NCI-H510A (cell line): Measurements from ENCODE around the gene MARVELD1.
"Not testable (repeated sequence)": the region's sequence is repeated elsewhere in the genome, so short reads cannot be mapped to it uniquely, and the experiment has no call there.

Experiments used
- DNase-seq: peaks from one replicate; lab custom pipeline; 2025; lab: John Stamatoyannopoulos, UW

Gene MARVELD1

DNA sequence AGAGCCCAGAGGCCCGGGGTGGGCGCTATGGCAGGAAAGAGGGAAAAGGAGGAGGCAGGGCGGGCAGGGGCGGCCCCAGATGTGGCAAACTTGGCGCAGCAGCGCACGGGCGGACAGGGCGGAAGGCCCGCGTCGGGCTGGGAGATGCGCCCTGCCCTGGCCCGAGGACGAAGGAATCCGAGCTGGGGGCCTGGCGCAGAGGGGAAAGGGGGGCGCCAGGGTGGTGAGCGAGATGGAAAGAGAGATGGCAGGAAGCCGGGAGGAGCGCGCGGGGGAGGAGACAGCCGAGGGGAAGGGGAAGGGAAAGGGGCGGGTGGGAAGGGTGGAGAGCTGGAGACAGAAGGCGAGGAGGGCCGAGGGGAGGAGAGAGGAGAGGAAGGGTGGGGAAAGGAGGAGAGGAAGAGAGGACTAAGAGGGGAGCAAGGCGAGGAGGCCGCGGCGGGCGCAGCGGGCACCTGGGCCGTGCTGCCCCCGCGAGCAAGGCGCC is at the start of gene MARVELD1:
TSS of gene MARVELD1 (plus strand) at position 392 of the 487 bp plus-strand sequence. CDS start 147 bp downstream, outside the sequence.
- peak; percentile 54 for DNase-seq

DNA sequence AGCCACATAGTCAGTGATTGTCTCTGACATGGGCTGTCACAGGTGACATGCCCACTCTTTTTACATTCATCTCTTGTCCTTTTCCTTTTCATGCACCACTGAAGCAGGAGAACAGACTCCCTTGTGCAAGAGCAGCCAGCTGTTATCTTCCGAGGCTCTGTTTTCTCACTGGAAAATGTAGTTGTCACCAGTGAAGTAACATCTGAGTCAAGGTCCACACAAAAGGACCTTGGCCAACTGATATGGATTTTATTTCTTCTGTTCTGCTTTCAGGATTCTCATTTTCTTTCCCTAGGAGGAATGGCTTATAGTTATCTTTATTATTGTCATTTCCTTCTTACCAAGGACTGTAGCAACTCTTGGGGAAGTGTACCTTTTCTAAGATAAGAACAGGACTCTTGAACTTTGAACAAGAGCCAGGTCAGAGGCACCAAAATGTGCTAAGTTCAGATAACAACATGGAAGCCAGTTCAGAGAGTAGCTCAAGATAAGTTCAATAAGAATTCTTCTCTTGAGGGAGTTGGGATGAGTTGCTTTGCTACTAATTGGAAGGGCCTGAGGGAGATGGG is 49.2 kb upstream of the MARVELD1 start:
- no peak for DNase-seq

DNA sequence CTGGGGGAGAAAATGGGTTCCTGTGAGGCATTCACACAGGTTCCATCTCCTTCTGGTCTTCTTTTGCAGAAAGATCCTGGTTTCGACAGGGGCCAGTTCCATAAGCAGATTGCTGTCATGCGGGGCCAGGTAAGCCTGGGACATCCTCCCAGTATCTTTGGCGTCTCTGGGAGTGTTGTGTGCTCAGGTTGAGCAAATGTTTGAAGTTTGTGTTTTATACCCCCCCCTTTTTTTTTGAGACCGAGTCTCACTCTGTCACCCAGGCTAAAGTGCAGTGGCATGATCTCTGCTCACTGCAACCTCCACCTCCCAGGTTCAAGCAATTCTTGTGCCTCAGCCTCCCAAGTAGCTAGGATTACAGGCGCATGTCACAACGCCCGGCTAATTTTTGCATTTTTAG is 46.5 kb upstream of the MARVELD1 start:
- DNase-seq: no peak

DNA sequence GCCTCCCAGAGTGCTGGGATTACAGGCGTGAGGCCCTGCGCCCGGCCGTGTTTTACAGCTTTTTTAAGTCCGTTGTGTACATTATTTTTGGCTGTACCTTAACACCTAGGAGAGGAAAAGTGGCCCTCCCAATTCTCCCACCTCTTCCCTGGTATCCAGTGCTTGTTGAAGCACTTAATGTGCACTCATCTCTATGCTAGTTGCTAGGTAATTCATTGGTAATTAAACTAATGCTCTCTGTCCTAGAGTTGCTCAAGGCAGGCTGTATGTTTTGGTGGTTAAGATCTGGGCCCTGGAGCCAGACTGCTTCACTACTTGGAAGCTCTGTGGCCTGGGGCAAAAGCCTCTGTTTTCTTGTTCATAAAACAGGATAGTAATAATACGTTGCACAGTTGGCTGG is 46.1 kb upstream of the MARVELD1 start:
- no peak for DNase-seq

DNA sequence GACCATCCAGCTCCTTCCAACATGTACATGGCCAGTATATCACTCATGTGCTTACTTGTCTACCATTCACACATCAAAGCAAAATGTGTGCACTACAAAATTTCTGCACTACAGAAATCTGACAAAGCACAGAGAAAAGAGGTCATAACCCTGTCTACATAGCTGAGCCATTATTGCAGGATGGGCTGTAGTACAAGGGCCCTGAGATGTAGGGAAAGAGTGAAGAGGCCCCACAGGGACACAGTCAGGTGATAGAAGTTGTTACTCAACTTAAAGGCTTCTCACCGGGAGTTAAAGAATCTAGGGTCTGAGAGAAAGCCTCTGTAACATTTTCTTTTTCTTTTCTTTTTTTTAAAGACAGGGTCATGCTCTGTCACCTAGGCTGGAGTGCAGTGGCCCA is 44.0 kb upstream of the MARVELD1 start:
- no peak for DNase-seq

DNA sequence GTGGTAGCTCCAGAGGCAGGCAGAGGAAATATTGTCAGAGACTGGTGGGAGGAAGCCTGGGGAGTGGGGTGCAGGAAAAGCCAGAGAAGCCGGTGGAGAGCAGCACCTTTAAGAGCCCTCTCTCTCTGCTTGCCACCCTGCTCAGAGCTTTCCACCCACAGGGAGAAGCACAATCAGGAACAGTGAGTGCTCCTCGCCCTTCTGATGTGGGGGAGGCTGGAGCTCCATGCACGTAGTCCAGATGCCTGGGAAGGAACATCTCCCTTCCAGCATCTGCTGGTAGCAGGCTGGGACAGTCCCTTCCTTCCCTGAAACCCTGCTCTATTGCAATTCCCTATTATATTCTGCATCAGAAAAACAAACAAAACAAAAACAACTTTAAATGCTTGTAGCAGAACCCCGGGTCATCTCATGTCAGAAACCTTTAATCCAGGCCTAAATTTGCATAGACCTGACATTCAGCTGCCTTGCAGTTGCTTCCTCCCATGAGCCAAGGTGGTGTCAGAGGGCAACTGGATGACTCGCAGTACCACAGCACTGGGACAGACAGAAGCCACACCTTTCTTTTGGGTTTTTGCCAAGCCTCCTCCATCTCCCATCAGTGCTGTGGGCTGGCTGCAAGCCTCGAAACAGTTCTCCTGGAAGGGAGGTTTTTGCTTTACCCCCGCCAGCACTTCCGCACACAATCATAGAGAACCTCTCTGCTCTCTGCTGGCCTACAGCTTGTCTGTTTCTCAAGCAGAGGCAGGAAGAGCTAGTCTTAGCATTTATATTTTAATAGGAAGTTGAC is 39.6 kb upstream of the MARVELD1 start:
- no peak for DNase-seq

DNA sequence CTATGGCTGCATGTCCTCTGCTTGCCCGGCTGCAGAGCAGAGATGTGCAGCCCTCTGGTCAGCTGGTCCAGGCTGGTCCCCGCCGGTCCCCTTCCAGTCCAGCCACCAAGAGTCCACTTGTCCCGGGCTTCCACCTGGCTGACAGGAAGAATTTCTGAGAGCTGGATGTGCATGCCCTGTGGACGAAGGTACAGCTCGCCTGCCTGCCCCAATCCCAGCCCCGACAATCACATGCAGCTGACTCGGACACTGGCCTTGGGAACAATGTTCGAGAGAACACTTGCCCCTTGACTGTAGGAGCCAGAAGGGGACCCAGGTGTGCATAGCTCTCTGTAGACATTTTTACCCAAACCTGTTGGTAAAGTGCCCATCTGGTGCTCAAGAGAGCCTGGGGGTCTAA is 38.3 kb upstream of the MARVELD1 start:
- no peak for DNase-seq

DNA sequence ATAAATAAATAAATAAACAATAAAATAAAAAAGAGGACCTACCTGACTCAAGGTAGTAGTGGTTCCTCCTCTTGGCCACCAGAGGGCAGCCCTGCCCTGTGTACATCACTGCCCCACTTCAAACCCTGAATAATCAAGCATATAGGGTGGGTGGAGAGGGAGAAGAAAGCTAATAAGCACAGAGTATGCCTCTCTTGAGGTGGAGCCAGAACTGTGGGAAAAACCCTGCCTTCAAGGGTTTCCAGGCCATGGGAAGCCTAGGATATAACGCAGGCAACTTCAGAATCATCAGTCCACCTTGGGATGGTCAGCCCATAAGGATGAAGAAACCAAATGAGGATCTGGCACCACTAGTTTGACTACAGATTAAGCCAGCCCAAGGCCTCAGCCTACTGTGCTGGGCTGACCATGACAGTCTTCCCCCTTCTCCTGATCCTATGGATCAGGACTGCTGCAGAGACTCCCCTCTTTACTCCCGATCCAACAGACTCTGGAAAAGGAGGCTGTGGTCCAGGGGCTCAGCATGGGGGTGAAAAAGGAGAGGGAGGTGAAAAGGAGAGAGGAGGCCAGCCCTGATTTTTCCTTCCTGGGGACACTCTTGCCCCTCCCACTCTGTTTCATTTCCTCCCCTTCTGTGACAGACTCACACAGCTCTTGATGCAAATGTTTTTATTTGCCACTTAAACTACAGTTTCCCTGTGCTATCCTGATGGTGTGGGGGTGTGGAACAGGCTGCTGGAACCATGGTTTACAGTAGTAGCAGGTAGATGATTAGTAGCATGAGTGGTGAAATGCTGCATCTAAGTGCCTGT is 36.6 kb upstream of the MARVELD1 start:
- peak; percentile 24 for DNase-seq

DNA sequence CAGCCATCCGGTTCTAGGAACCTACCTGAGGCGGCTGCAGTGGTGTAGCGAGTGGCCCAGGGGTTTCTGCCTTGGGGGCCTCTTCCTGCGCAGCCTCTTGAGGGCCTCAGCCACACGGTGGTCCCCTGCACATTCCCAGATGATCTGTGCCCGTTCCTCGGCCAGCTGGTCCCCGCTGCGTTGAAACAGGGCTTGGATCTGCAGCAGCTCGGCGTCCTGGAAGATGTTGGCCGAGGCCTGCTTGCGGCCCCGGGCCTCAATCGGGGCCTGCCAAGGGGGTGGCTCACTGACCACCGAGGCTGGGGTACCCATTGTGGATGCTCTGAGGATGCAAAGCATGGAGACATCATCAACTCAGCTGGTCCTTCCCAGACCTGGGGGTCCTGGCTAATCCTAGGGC is 33.9 kb upstream of the MARVELD1 start:
- DNase-seq: no peak

DNA sequence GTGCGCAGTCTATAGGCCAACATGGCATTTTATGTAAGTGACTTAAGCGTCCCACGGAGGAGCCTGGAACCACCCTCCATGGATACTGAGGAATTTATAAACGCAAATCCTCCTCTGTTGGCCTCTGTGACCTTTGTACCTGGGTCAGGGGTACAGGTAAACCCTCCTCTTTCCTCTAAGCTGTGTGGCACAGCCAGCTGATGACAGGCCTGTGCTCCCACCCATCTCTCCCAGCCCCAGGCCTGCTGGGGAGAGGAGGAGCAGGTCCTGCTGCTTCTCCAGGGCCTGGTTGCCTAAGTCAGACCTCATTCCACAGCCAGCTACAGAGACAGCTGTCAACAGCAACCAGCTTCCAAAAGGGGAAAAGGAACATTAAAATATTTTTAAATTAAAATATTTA is 31.5 kb upstream of the MARVELD1 start:
- DNase-seq: no peak

DNA sequence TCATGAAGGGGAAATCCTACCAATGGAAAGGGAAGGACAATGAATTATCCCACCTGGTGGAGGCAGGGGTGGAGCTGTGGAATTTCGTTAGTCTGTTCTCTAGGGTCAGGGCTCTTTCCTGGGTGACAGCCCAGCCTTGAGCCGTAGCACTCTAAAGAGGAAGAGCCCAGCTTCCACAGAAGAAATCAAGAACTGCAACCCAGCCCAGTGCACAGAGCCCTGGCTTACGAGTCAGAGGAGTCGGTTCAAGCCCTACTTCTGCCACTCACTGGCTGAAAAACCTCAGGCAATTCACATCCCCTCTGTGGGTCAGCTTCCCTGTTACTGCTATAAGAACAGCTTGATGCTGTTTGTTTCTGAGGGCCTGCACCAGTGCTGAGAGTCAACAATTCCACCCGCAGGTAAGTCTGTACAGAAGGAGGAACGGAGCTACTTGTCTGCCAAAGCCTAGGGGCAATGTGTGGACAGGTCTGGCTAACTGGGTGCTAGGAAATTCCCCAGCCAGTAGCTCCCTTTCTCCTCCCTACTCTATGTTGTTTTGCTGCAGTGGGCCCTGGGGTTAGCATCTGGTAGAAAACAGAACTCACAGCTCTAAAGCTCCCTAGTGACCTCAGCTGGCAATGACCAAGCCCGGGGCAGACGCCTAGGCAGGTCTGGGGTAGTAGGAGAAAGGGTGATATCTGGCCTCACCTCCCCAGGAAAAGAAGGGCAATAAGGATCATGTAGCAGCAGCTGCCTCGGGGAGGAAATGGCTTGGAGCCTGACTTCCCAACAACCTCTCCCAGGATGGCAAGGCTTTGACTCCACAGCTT is 29.8 kb upstream of the MARVELD1 start:
- DNase-seq: no peak

DNA sequence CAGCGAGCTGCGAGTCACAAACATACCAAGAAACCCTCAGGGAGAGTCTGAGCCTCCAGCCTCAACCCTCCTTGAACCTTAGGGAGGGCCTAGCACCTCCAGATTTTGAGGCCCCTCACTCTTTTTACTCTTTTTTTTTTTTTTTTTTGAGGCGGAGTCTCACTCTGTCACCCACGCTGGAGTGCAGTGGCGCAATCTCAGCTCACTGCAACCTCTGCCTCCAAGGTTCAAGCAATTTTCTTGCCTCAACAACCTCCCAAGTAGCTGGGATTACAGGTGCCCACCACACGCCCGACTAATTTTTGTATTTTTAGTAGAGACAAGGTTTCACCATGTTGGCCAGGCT is 29.2 kb upstream of the MARVELD1 start:
- DNase-seq: not testable (repeated sequence)

DNA sequence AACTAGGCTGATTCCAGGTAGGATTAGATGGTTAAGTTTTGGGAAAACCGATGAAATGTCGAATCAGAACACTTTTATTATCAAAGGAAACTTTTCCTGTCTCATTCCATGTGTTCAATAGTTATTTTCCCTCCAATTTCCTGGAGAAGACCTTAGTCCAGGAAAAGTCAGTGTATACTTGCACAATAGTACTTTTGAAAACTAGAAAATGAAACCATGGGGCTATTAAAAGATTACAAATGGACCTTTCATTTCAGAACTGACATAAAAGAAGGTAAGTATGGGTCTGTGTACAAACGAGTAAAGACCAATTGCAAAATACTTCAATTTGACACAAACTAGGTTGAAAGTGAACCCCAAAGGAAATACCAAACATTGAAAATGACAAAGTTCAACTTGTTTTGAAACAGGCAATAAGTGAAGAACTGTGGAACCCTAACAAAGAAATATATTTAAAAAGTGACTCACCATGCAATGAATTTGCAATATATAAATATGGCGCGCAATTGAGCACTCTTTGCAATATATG is 28.6 kb upstream of the MARVELD1 start:
- DNase-seq: no peak

DNA sequence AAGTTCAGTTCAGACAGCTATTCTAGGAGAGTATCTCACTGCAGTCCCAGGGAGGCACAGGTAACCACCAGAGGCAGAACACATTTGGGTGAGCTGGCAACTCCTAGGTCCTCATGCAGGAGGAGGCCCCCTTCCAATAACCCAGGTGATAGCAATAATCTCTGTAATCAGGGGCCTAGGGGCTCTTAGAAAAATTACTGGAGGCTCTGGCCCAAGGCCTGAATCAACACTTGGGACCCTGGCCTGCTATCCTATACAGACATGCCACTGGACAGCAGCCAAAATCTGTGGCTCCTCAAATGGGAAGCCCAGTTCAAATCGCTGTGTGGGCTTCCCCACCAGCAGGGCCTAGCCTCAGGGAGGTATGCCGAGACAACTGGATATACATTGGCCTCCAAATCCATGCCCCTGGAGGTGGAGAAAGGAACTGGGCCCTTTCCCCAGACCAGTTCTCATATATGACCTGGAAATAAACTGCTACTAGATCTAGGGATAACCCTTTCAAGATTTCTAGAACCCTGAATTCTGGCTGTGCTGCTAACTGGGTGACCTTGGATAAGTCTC is 28.1 kb upstream of the MARVELD1 start:
- no peak for DNase-seq

DNA sequence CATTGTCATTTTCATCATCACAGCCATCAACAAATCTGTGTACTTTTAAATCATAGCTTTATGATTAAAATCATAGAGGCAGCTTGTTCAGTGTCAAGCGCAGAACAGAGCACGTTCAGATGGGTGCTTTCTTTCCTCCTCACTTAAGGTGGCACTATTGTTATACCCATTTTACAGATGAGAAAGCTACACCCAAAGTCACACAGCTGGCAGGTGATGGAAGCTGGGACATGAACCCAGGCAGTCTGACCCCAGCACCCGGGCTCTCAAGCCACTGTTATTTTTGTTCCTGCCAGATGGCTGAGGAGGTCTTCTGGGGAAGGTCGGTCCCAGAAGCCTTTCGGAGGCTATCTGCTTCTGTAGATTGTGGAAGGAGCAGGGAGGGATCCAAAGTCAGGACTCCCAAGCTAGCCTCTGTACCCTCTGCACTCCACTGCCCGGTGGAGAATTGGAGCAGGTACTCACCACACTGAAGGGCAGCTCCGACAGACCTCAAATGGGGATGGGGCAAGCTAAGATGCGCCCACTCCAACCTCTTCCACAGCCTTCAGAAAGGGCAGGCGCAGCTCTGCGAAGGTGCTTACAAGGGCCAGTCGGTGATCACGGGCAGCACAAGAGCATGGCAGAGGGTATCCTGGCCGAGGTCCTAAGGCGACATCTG is 27.1 kb upstream of the MARVELD1 start:
- DNase-seq: no peak

DNA sequence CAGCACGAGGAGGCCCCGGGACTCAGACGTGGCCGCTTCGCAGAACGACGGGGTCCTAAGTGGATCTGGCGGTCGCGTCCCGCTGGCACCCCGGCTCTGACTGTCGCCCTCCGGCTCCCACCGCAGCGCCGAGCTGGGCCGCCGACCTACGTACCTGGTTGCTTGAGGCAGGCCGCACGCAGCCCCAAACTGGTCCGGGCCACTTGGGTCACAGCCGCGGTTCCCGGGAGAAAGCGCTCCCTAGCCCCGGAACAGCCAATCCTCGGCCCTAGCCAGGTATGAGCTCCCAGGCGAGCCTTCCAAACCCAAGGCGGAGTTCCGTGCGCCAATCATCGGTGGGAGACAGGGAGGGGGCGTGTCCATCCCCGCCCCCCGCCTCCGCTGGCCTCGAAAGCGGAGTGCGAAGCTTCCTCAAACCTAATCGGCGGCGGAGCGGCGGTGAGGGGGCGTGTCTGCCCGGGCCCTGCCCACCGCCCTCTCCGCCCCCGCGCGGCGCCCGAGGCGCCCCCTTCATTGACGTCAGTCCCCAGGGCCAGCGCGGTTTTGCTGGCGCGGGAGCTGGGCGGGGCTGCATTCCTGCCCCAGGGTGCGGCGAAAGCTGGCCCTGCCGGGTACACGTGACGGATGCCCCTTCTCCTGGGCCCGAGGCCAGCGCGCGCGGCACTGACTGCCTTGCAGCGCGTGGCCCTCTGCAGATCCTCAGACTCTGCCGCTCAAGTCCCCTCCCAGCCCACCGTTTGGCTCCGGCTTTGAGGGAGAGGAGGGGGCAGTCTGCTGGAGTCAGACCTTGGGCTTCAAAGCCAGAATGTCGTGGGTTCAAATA is 26.4 kb upstream of the MARVELD1 start, which contains the start of gene AVPI1:
TSS of gene AVPI1 (minus strand) at position 280 of the 823 bp plus-strand sequence. CDS start 7,336 bp downstream, outside the sequence.
- peak; percentile 99 for DNase-seq

DNA sequence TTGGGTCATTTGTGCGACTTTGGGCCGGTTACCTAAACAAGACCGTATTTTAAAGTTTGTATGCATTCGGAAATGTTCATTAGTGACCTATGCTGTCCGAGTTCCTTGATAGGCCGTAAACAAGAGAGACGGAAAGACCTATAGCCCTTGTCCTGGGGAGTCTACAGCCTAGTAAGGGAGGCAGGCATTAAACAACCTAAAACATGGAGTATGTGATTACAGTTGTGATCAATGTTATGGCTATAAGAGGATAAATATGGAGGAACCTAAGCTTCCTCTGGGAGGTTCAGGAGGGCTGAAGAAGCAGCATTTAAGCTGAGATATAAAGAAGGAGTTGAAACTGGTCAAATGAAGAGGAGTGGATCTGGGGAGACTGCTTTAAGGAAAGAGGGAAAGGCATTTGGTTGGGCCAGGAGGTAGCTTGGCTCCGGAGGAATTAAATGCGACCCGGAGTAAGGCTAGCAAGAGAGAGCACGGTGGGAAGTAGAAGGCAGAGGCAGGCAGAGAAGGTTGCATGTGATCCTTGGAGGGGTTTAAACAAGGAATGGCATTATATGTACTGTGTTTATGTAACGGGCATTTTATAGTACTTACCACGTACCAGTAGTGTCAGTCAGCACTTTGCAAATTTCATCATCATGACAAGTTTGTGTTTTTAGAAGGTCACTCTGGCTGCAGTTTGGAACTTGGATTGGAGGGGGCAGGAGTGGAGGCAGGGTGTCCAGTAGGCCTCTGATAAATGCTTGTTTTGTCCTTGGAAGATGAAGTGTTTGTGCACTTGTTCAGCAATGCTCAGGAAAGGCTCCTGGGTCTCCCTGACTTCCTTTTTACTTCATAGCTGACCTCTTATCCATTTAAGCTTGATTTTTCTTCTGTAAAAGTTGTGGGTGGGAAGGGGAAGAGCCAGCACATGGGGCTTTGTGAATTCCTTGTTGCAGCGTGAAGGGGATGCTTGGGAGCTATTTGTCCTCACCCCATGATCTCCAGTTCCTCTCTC is 25.4 kb upstream of the MARVELD1 start:
- no peak for DNase-seq

DNA sequence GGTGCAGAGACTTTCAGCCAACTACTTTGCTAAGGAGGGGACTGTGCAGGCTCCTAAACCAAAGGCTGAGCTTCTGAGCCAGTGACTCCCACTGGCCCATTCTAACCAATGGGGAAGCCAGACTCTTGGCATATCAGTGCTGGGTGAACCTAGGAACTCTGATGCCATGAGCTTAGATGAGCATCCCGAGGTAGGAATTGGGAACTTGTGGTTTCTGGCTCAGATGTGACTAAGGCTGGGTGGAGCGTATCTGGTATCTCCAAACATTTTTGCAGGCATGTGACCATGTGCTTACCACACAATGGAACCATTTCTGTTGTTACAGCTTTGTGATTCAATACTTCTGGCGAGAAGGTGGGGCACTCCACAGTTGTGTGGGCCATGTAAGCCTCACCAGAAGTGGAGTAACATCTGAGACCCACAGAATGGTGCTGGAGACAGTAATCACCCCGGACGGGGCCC is 23.9 kb upstream of the MARVELD1 start:
- DNase-seq: no peak
